ENCODE results near the gene RUSC1. TPM values are rescaled to one million over a fixed set of nuclear protein-coding genes. Genes with fewer than 3 reads are reported as not detected.
A peak's percentile ranks its signal among the peaks of the same experiment; 100 is the strongest.

RUSC1 gene
- total RNA-seq, 1 donor from 2014 or later = 13.2 TPM

GRCh38 chr1:155318082-155318481 lies 2.6 kb upstream of the RUSC1 start:
- FAIRE-seq (no peak), DNase-seq (ENCODE audit: low read depth) (no peak)
- H3K4me3 ChIP-seq (ENCODE audit: low read depth, low read length) = no peak overlapping the region
- no peaks in the 10 kb centered on the region for H3K27me3 ChIP-seq (ENCODE audit: control insufficient read depth, insufficient read depth, low read length)
- TF ChIP-seq CTCF (IDR thresholded peaks at IDR 0.05; ENCODE audit: insufficient read depth, low read length, severe bottlenecking) = no peak
- H3K36me3 ChIP-seq (ENCODE audit: control insufficient read depth, insufficient read depth, low read length) = peaks cover 6% of the 10 kb centered on the region

GRCh38 chr1:155319536-155319935 lies 1.2 kb upstream of the RUSC1 start:
- Histone ChIP-seq H3K27me3 (ENCODE audit: control insufficient read depth, insufficient read depth, low read length) (no peaks in the 10 kb centered on the region), H3K36me3 (ENCODE audit: control insufficient read depth, insufficient read depth, low read length) (peaks cover 3% of the 10 kb centered on the region), H3K4me3 (ENCODE audit: low read depth, low read length) (no peak overlapping the region)
- TF ChIP-seq CTCF (IDR thresholded peaks at IDR 0.05; ENCODE audit: insufficient read depth, low read length, severe bottlenecking) = no peak
- DNase-seq (ENCODE audit: low read depth) = no peak
- FAIRE-seq = no peak

- FAIRE-seq = no peak
- H3K36me3 ChIP-seq (ENCODE audit: control insufficient read depth, insufficient read depth, low read length) = peaks cover 2% of the 10 kb centered on the region
- no peaks in the 10 kb centered on the region for H3K27me3 ChIP-seq (ENCODE audit: control insufficient read depth, insufficient read depth, low read length)
- DNase-seq (ENCODE audit: low read depth) = peak; percentile 15
- no peak overlapping the region for H3K4me3 ChIP-seq (ENCODE audit: low read depth, low read length)
- TF ChIP-seq CTCF (IDR thresholded peaks at IDR 0.05; ENCODE audit: insufficient read depth, low read length, severe bottlenecking) = no peak
Observed at GRCh38 chr1:155320252-155320651, 442 bp upstream of the RUSC1 start.

GRCh38 chr1:155321639-155322503 lies 1.2 kb downstream of the RUSC1 start:
- DNase-seq (ENCODE audit: low read depth) (no peak), FAIRE-seq (no peak)
- peaks cover 2% of the 10 kb centered on the region for H3K36me3 ChIP-seq (ENCODE audit: control insufficient read depth, insufficient read depth, low read length)
- H3K4me3 ChIP-seq (ENCODE audit: low read depth, low read length) = no peak overlapping the region
- no peaks in the 10 kb centered on the region for H3K27me3 ChIP-seq (ENCODE audit: control insufficient read depth, insufficient read depth, low read length)
- TF ChIP-seq CTCF (IDR thresholded peaks at IDR 0.05; ENCODE audit: insufficient read depth, low read length, severe bottlenecking) = no peak

- H3K4me3 ChIP-seq (ENCODE audit: low read depth, low read length) = peak overlapping the region; percentile 91
- FAIRE-seq = no peak
- peaks cover 3% of the 10 kb centered on the region for H3K36me3 ChIP-seq (ENCODE audit: control insufficient read depth, insufficient read depth, low read length)
- H3K27me3 ChIP-seq (ENCODE audit: control insufficient read depth, insufficient read depth, low read length) = no peaks in the 10 kb centered on the region
- DNase-seq (ENCODE audit: low read depth) = no peak
- no peak for TF ChIP-seq CTCF (IDR thresholded peaks at IDR 0.05; ENCODE audit: insufficient read depth, low read length, severe bottlenecking)
Observed at GRCh38 chr1:155322571-155322952, 1.9 kb downstream of the RUSC1 start.
